HL-60 (cell line): ENCODE results near the gene PDE5A.

Source experiments
- DNase-seq, 2 experiments: peaks; one replicate each; pipeline ENCODE4 v3.0.0-alpha.2; 2010 to 2020; ENCODE audit warnings: low read depth in 1 of 2, low spot score in 1 of 2
- H3K27ac ChIP-seq: fragments of 250-450 bp; sonication (Bioruptor Pico); replicated peaks from 2 replicates; pipeline ENCODE4 v1.5.1; 2020; ENCODE audit warnings: mild to moderate bottlenecking, moderate library complexity
- H3K27me3 ChIP-seq: fragments of 250-450 bp; sonication (Bioruptor Pico); 2 replicates; pipeline ENCODE4 v1.5.1; 2021; ENCODE audit warnings: mild to moderate bottlenecking, moderate library complexity; ENCODE audit not compliant: insufficient read depth, poor library complexity, severe bottlenecking
- H3K4me3 ChIP-seq: replicated peaks from 2 replicates; pipeline ENCODE4 v1.5.1; 2011; ENCODE audit warnings: mild to moderate bottlenecking, control low read depth, low read length; ENCODE audit not compliant: insufficient read depth
- GABPA ChIP-seq: IDR thresholded peaks from 2 replicates; pipeline ENCODE4 v1.6.1; 2012; ENCODE audit warnings: low read depth
- POLR2AphosphoS5 ChIP-seq: IDR thresholded peaks from 2 replicates; pipeline ENCODE4 v1.6.1; 2012; ENCODE audit warnings: low read depth
- SPI1 ChIP-seq: IDR thresholded peaks from 2 replicates; pipeline ENCODE4 v1.6.1; 2012; ENCODE audit warnings: low read depth, mild to moderate bottlenecking, borderline replicate concordance
- long read RNA-seq: library from polyadenylated mRNA; unstranded; transcript quantifications from one replicate; pipeline ENCODE4 v2.0.0, GENCODE V29; 2020
- TF ChIP-seq, protein P1 (sequence below): IDR thresholded peaks from 2 replicates; pipeline ENCODE4 v1.6.1; 2012; ENCODE audit warnings: low read depth; ENCODE audit not compliant: insufficient replicate concordance
- TF ChIP-seq, protein P2 (sequence below): IDR thresholded peaks from one replicate; pipeline ENCODE4 v1.5.1; 2011; ENCODE audit warnings: low read length, control low read depth, inconsistent platforms; ENCODE audit not compliant: insufficient read depth

Gene PDE5A
- long read RNA-seq, partial matches to known transcripts: 0 of 3 reads
- long read RNA-seq, other reads (novel, unspliced or antisense): 3 of 3 reads

DNA sequence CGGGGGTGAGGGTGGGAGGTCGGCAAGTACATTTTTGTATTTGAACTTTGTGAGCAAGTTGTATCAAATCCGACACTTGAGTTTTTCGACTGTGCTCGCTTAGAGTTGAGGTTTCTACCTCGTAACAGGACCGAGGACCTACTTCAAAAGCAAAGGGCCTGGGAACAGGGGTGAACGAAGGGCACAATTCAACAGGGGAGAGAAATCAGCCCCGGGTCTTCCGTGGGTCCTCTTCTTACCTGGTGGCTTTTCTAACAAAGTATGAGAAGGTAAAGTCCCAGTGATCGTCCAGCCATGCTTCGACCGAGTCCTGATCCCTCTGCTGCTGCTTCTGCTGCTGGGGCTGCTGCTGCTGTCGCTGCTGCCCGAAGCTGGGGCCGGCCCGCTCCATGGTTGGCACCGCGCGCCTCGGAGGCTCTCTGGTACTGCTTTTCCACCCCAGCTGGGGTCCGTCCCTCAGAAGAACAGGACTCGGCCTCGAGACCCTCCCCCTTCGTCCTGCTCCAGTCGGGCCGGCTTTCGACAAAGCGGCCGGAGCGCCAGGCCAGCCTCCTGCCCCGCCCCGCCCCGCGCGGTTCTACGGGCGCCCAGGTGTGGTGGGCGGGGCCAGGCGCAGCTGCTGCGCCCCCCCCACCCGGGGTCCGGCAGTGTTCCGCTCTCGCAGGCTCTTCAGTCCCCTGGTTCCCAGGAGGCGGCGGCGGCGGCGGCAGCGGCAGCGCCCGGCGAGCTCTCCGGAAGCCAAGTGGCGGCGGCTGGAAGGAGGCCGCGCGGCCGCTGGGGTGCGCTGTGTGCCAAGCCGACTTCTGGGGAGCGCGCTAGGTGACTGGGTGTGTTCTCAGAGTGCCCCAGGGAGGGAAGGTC, at the start of gene PDE5A:
PDE5A (minus strand) TSS at position 524 of the 861 bp plus-strand sequence; CDS start at position 391, 133 bp downstream.
- TF ChIP-seq POLR2AphosphoS5 (no peak), GABPA (0 out of 2 replicates have a peak, but pooled peaks have one; percentile 10), SPI1 (no peak)
- TF ChIP-seq, protein P1, sequence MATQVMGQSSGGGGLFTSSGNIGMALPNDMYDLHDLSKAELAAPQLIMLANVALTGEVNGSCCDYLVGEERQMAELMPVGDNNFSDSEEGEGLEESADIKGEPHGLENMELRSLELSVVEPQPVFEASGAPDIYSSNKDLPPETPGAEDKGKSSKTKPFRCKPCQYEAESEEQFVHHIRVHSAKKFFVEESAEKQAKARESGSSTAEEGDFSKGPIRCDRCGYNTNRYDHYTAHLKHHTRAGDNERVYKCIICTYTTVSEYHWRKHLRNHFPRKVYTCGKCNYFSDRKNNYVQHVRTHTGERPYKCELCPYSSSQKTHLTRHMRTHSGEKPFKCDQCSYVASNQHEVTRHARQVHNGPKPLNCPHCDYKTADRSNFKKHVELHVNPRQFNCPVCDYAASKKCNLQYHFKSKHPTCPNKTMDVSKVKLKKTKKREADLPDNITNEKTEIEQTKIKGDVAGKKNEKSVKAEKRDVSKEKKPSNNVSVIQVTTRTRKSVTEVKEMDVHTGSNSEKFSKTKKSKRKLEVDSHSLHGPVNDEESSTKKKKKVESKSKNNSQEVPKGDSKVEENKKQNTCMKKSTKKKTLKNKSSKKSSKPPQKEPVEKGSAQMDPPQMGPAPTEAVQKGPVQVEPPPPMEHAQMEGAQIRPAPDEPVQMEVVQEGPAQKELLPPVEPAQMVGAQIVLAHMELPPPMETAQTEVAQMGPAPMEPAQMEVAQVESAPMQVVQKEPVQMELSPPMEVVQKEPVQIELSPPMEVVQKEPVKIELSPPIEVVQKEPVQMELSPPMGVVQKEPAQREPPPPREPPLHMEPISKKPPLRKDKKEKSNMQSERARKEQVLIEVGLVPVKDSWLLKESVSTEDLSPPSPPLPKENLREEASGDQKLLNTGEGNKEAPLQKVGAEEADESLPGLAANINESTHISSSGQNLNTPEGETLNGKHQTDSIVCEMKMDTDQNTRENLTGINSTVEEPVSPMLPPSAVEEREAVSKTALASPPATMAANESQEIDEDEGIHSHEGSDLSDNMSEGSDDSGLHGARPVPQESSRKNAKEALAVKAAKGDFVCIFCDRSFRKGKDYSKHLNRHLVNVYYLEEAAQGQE: no peak
- TF ChIP-seq, protein P2, sequence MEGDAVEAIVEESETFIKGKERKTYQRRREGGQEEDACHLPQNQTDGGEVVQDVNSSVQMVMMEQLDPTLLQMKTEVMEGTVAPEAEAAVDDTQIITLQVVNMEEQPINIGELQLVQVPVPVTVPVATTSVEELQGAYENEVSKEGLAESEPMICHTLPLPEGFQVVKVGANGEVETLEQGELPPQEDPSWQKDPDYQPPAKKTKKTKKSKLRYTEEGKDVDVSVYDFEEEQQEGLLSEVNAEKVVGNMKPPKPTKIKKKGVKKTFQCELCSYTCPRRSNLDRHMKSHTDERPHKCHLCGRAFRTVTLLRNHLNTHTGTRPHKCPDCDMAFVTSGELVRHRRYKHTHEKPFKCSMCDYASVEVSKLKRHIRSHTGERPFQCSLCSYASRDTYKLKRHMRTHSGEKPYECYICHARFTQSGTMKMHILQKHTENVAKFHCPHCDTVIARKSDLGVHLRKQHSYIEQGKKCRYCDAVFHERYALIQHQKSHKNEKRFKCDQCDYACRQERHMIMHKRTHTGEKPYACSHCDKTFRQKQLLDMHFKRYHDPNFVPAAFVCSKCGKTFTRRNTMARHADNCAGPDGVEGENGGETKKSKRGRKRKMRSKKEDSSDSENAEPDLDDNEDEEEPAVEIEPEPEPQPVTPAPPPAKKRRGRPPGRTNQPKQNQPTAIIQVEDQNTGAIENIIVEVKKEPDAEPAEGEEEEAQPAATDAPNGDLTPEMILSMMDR: peak; percentile 19
- Histone ChIP-seq H3K27ac (no peak within 1 kb of the TSS), H3K27me3 (peaks cover 18% of the 10 kb centered on the region)

DNA sequence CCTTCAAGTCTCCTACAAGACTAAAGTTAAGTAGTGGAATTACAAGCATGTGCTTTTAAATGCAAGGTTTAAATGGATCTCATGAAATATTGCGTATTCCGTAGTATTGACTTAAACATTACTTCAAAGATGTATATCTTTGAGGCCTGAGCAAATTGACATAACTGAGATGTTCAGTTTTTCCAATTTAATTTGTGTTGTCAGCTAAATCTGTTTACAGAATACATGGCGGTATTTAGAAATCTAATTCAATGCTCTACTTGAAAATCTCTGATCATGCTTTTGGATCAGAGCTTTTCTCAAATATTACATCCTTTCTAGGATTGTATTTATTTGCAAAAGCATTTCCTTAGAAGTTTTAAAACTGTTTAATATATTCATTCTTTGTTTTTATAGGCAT, 47.5 kb upstream of the PDE5A start:
- H3K4me3 ChIP-seq: no peak overlapping the region
- H3K27ac ChIP-seq: no peak overlapping the region
- no peak for TF ChIP-seq GABPA
- TF ChIP-seq, protein P1: no peak
- no peak for TF ChIP-seq POLR2AphosphoS5
- TF ChIP-seq SPI1: no peak
- TF ChIP-seq, protein P2: no peak
- H3K27me3 ChIP-seq: no peaks in the 10 kb centered on the region
- no peak for DNase-seq

More for the DNA sequence above, at the start of gene PDE5A:
- DNase-seq: peak; percentile 17 to 71
- peak within 1 kb of the TSS; percentile 72 for H3K4me3 ChIP-seq

DNA sequence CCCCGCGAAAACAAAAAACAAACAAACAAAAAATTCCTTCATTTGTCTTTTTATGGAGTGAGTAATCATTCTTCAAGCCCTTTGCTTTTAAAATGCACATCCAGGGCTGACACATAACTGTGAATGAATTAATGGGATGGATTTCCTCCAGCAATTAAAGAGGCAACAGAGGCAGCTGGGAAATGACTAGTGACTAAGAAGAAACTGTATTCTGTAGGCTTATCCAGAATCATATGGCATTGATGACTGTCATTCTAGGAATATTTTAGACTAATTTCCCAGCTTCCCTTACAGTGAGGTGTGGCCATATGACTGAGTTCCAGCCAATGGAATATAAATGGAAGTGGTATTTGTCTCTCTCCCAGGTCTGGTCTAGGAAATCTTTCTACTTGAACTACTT, 46.8 kb upstream of the PDE5A start:
- no peak overlapping the region for H3K27ac ChIP-seq
- no peak for TF ChIP-seq GABPA
- no peak for DNase-seq
- H3K27me3 ChIP-seq: no peaks in the 10 kb centered on the region
- H3K4me3 ChIP-seq: no peak overlapping the region

DNA sequence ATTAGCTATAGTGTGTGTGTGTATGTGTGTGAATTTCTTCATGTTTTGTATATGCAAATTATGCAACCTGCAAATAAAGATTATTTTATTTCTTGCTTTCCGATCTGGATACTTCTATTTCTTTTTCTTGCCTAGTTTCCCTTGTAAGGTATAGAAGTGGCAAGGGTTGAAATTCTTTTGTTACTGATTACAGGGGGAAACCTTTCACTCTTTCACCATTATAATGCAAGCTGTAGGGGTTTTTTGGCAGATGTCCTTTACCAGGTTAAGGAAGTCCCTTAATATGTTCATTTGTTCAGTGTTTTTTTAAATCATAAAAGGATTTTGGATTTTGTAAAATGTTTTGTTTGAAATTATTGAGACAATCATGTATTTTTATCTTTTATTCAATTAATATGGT, 44.3 kb upstream of the PDE5A start:
- H3K27ac ChIP-seq: no peak overlapping the region
- no peak for TF ChIP-seq POLR2AphosphoS5
- TF ChIP-seq GABPA: no peak
- no peak for TF ChIP-seq SPI1
- TF ChIP-seq, protein P1: no peak
- TF ChIP-seq, protein P2: no peak
- H3K27me3 ChIP-seq: no peaks in the 10 kb centered on the region
- no peak for DNase-seq
- no peak overlapping the region for H3K4me3 ChIP-seq
